Gastrocnemius medialis (tissue), 4 donors: ENCODE measurements around the gene RIMBP3B.
"Not testable (repeated sequence)": the region's sequence is repeated elsewhere in the genome, so short reads cannot be mapped to it uniquely, and the experiment has no call there.

Experiments used
- CTCF ChIP-seq, 5 experiments: fragments of 450-650 bp in 3 of 5; fragments of 200-600 bp in 2 of 5; sonication (generic) in 2 of 5; IDR thresholded peaks in 4 of 5; conservative IDR thresholded peaks in 1 of 5; 1 replicate in 4 of 5; 2 replicates in 1 of 5; pipeline ENCODE4 v1.5.1; 2016 to 2019; ENCODE audit warnings: antibody characterized with exemption in 5 of 5, mild to moderate bottlenecking in 3 of 5, moderate library complexity in 3 of 5
- POLR2A ChIP-seq, 2 donors: fragments of 450-650 bp; IDR thresholded peaks; one replicate each; pipeline ENCODE4 v1.6.1; 2017; ENCODE audit warnings: antibody characterized with exemption in 2 of 2, mild to moderate bottlenecking in 2 of 2, moderate library complexity in 2 of 2

- TF ChIP-seq CTCF (IDR thresholded peaks at IDR 0.05 in 4 of 5, conservative IDR thresholded peaks at IDR 0.05 in 1 of 5); POLR2A (IDR thresholded peaks at IDR 0.05): not testable (repeated sequence)
These were observed 18.2 kb upstream of the RIMBP3B start for GRCh38 chr22:21365337-21365736.
